ENCODE measurements around the gene ZNF750.

DNA sequence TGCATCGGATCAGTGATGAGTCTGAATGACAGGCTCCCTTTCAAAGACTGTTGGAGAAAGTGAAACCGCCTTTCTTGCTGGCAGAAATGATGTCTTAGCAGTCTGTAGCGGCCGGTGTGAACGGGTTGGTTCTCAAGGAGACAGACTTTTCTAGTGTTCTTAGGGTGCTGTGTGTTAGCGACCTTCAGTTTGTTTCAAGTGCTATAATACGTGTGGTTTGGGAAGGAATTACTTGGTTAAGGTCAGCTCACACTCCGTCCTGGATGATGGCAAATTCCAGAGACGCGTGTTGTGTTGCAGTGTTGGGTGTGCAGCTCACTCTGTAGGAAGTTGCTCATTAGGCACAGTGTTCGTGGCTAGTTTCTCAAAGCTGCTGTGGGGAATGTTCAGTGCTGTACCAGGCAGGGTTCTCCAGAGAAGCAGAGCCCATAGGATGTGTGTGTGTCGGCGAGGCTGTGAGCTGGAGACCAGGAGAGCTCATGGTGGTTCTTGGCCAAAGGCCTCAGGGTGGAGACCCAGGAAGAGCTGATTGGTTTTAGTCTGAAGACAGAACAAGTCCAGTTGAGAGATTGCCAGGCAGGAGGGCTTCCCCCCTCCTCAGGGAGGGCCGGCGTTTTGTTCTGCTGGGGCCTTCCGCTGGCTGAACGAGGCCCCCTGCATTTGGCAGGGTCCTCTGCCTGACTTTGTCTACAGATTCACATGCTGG is 37.6 kb downstream of the ZNF750 start:
- TF ChIP-seq, protein P1, sequence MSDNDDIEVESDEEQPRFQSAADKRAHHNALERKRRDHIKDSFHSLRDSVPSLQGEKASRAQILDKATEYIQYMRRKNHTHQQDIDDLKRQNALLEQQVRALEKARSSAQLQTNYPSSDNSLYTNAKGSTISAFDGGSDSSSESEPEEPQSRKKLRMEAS (IDR thresholded peaks at IDR 0.05; ENCODE audit: low read depth, low read length): no peak
- TF ChIP-seq, protein P2, sequence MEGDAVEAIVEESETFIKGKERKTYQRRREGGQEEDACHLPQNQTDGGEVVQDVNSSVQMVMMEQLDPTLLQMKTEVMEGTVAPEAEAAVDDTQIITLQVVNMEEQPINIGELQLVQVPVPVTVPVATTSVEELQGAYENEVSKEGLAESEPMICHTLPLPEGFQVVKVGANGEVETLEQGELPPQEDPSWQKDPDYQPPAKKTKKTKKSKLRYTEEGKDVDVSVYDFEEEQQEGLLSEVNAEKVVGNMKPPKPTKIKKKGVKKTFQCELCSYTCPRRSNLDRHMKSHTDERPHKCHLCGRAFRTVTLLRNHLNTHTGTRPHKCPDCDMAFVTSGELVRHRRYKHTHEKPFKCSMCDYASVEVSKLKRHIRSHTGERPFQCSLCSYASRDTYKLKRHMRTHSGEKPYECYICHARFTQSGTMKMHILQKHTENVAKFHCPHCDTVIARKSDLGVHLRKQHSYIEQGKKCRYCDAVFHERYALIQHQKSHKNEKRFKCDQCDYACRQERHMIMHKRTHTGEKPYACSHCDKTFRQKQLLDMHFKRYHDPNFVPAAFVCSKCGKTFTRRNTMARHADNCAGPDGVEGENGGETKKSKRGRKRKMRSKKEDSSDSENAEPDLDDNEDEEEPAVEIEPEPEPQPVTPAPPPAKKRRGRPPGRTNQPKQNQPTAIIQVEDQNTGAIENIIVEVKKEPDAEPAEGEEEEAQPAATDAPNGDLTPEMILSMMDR (IDR thresholded peaks at IDR 0.05; ENCODE audit: low read depth, low read length): no peak
- no peak for TF ChIP-seq POLR2A (IDR thresholded peaks at IDR 0.05; ENCODE audit: extremely low read depth, insufficient read length)
- no peak for TF ChIP-seq MYC (IDR thresholded peaks at IDR 0.05; ENCODE audit: low read depth, low read length)

Measured in NB4 (cell line).